Measurements from ENCODE around the gene C4A.
"Not testable (repeated sequence)": the region's sequence is repeated elsewhere in the genome, so short reads cannot be mapped to it uniquely, and the experiment has no call there.

Gene C4A

GRCh38 chr6:31989363-31989762 lies 7.5 kb downstream of the C4A start:
- not testable (repeated sequence) for DNase-seq

GRCh38 chr6:31994421-31994820 lies 12.6 kb downstream of the C4A start:
- DNase-seq, result not testable (repeated sequence)

GRCh38 chr6:31996385-31996784 lies 14.5 kb downstream of the C4A start:
- DNase-seq, result not testable (repeated sequence)

- not testable (repeated sequence) for DNase-seq
These were observed 20.9 kb downstream of the C4A start for GRCh38 chr6:32002546-32003268.

GRCh38 chr6:32003301-32003700 lies 21.4 kb downstream of the C4A start:
- DNase-seq, result not testable (repeated sequence)

- not testable (repeated sequence) for DNase-seq
These were observed 22.5 kb downstream of the C4A start for GRCh38 chr6:32004393-32004792.

- not testable (repeated sequence) for DNase-seq
These were observed 23.1 kb downstream of the C4A start for GRCh38 chr6:32004864-32005537.

GRCh38 chr6:32005538-32005880 lies 23.7 kb downstream of the C4A start:
- DNase-seq, result not testable (repeated sequence)

GRCh38 chr6:32005991-32006529 lies 24.2 kb downstream of the C4A start:
- DNase-seq, result not testable (repeated sequence)

GRCh38 chr6:32007086-32007485 lies 25.2 kb downstream of the C4A start:
- DNase-seq, result not testable (repeated sequence)

- not testable (repeated sequence) for DNase-seq
These were observed 26.2 kb downstream of the C4A start for GRCh38 chr6:32008037-32008436.

GRCh38 chr6:32008616-32009015 lies 26.8 kb downstream of the C4A start:
- not testable (repeated sequence) for DNase-seq

- not testable (repeated sequence) for DNase-seq
These were observed 27.7 kb downstream of the C4A start for GRCh38 chr6:32009537-32009936.

- DNase-seq, result not testable (repeated sequence)
These were observed 29.1 kb downstream of the C4A start for GRCh38 chr6:32010856-32011530.

GRCh38 chr6:32012941-32013617 lies 31.2 kb downstream of the C4A start:
- DNase-seq, result not testable (repeated sequence)

GRCh38 chr6:32013738-32014137 lies 31.9 kb downstream of the C4A start:
- not testable (repeated sequence) for DNase-seq

GRCh38 chr6:32014547-32014946 lies 32.7 kb downstream of the C4A start, which contains the start of gene C4B:
C4B (plus strand) TSS chr6:32014795; CDS start chr6:32014846, 51 bp downstream.
- not testable (repeated sequence) for DNase-seq

GRCh38 chr6:32022100-32022499 lies 40.2 kb downstream of the C4A start:
- not testable (repeated sequence) for DNase-seq

- DNase-seq, result not testable (repeated sequence)
These were observed 46.8 kb downstream of the C4A start for GRCh38 chr6:32028631-32029030.

GRCh38 chr6:32029553-32029952 lies 47.7 kb downstream of the C4A start:
- DNase-seq, result not testable (repeated sequence)

- DNase-seq, result not testable (repeated sequence)
These were observed 53.6 kb downstream of the C4A start for GRCh38 chr6:32035283-32036013.

GRCh38 chr6:32037136-32037535 lies 55.3 kb downstream of the C4A start:
- not testable (repeated sequence) for DNase-seq

Data from hematopoietic multipotent progenitor cell treated with erythropoietin and hydrocortisone succinate and interleukin-3 and kit ligand, for 8 days (in vitro differentiated cells).